DND-41 (cell line): ENCODE measurements around the gene ZBTB49.

Experiments
- EZH2 ChIP-seq: IDR thresholded peaks from 3 replicates; pipeline ENCODE4 v1.6.1; 2012; ENCODE audit warnings: borderline replicate concordance, low read depth, mild to moderate bottlenecking, moderate library complexity, low read length, inconsistent platforms; ENCODE audit not compliant: severe bottlenecking
- TF ChIP-seq, protein P1 (sequence below): IDR thresholded peaks from 2 replicates; pipeline ENCODE4 v1.5.1; 2012; ENCODE audit warnings: borderline replicate concordance, low read length, moderate library complexity, mild to moderate bottlenecking; ENCODE audit not compliant: poor library complexity, severe bottlenecking; ENCODE audit errors: extremely low read depth

DNA sequence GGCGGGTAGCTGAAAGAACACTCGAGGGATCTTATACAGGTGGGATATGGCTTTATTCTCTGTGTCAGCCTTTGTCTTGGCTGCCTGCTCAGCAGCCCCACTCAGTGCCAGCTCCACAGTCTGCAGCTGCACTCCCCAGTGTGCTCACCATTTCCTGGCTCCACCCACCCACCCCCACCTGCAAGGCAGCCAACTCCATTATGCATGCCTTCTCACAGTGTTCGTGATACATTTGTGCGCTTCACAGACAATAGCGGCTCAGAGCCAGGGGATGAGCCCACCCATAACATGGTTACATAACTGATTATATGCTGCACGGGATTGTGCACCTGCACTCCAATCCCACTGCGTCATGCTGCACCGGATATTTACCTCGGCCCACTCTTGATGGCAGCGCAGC, 33.3 kb upstream of the ZBTB49 start:
- TF ChIP-seq, protein P1, sequence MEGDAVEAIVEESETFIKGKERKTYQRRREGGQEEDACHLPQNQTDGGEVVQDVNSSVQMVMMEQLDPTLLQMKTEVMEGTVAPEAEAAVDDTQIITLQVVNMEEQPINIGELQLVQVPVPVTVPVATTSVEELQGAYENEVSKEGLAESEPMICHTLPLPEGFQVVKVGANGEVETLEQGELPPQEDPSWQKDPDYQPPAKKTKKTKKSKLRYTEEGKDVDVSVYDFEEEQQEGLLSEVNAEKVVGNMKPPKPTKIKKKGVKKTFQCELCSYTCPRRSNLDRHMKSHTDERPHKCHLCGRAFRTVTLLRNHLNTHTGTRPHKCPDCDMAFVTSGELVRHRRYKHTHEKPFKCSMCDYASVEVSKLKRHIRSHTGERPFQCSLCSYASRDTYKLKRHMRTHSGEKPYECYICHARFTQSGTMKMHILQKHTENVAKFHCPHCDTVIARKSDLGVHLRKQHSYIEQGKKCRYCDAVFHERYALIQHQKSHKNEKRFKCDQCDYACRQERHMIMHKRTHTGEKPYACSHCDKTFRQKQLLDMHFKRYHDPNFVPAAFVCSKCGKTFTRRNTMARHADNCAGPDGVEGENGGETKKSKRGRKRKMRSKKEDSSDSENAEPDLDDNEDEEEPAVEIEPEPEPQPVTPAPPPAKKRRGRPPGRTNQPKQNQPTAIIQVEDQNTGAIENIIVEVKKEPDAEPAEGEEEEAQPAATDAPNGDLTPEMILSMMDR = no peak
- TF ChIP-seq EZH2 = no peak
